GM21825 (cell line): ENCODE measurements around the gene NPR2.

Experiments used
- ATAC-seq: cut with Tn5 transposase; IDR thresholded peaks from one replicate; pipeline ENCODE4 v1.9.1; 2021; ENCODE audit warnings: mild to moderate bottlenecking, moderate library complexity; ENCODE audit not compliant: unreplicated experiment

NPR2 gene

DNA sequence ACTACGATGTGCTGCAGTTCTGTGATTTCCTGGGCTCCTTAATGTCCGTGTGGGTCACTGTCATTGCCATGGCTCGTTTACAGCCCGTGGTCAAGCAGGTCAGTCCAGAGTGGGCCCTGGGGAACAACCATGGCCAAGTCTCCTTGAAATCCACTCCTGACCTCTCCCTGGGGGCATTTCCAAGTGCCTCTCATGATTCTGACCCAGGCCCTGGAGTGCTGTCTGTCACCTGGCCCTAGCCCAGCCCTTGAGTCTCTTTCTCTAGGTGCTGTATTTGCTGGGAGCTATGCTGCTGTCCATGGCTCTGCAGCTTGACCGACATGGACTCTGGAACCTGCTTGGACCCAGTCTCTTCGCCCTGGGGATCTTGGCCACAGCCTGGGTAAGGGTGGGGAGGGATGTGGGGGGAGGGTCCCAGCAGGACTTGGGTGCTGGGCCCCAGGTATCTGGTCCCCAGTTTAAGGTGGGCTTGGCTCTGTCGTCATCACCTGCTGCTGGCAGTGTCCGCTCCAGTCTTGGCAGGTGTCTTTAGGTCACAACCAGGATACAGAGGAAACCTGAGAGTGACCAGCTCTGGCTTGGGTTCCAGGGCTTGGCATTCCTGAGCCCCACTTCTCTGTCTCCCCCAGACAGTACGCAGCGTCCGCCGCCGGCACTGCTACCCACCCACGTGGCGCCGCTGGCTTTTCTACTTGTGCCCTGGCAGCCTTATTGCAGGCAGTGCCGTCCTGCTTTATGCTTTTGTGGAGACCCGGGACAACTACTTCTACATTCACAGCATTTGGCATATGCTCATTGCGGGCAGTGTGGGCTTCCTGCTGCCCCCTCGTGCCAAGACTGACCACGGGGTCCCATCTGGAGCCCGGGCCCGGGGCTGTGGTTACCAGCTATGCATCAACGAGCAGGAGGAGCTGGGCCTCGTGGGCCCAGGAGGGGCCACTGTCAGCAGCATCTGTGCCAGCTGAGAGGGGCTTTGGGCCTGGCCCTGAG is 61.8 kb downstream of the NPR2 start:
- no peak for ATAC-seq

DNA sequence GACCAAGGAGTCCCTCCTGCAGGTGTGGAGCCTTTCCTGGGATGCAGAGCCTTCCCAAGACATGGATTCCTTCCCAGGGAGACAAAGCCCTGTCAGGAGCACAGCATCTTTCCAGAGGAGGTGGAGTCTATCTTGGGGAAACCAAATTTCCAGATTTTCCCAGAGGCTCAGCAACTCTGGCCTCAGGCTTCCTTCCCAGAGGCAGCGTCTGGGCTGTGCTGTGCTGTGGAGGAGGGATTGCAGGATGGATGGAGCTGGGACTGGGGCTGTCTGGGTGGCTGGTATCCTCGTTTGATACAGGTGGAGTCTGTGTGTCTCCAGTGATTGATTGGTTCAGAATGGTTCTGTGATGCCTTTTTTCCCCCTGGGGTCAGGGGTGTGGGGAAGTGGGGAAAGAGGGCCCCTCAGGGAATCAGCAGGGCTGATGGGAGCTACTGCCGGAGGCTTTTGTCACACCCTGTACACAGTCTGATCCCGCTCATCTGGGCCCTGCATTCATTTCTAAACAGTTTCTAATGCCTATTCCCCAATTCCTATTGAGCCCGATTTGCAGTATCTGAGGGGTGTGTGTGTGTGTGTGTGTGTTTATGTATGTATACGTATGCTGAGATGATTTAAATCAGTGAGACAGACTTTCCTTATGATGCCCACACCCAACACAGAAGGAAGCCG is 62.8 kb downstream of the NPR2 start:
- no peak for ATAC-seq

- ATAC-seq: no peak
These were observed 64.8 kb downstream of the NPR2 start for GRCh38 chr9:35856206-35856605.

DNA sequence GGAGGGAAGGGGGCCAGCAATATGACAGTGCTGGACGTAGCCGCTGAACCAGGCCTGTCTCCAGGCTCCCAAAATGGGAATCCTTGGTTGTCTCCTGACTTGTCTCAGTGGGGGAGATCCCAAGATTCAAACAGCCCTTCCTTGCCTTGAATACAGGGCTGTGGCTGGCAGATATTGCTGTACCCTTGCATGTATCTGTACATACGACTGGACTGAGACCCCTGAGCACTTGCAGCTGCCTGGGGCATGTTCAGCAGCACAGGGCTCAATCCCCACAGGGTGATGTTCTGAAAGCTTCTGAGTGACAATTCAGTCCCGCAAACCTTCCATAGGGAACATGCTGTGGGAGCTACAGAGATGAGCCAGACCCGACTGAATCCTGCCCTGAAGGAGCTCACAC is 65.5 kb downstream of the NPR2 start:
- ATAC-seq: no peak

DNA sequence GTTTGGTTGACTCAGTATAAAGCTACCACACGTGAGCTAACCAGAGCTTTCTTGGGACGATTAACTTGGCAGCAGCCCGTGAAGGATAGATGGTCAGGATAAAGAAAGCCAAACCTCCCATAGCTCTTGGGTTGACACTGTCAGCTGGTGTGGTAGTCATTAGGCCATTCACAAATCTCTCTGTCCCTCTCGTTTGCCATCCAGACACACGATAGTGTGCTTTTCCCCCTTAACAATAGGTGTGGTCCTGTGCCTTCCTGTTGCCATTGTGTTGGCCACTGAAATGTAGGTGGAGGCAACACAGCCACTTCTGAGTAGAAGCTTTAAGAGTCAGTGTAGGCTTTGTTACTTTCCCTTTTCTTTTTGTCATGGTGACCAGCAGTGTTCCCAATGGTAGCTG is 67.1 kb downstream of the NPR2 start:
- ATAC-seq: no peak
